HG03571 (cell line): ENCODE results near the gene ASTN2.
"Not testable (repeated sequence)": the region's sequence is repeated elsewhere in the genome, so short reads cannot be mapped to it uniquely, and the experiment has no call there.

ENCODE experiments used
- ATAC-seq: cut with Tn5 transposase; IDR thresholded peaks from one replicate; pipeline ENCODE4 v1.9.1; 2021; ENCODE audit not compliant: unreplicated experiment

ASTN2 gene

GRCh38 chr9:116935149-116935897, 479.5 kb downstream of the ASTN2 start:
- no peak for ATAC-seq

GRCh38 chr9:116934131-116934530, 480.7 kb downstream of the ASTN2 start:
- no peak for ATAC-seq

GRCh38 chr9:116933251-116933650, 481.6 kb downstream of the ASTN2 start:
- no peak for ATAC-seq

- no peak for ATAC-seq
Measured at GRCh38 chr9:116929621-116930020, 485.2 kb downstream of the ASTN2 start.

GRCh38 chr9:116928884-116929283, 486.0 kb downstream of the ASTN2 start:
- ATAC-seq, result no peak

GRCh38 chr9:116928289-116928688, 486.6 kb downstream of the ASTN2 start:
- no peak for ATAC-seq

- ATAC-seq, result no peak
Measured at GRCh38 chr9:116927726-116928125, 487.1 kb downstream of the ASTN2 start.

DNA sequence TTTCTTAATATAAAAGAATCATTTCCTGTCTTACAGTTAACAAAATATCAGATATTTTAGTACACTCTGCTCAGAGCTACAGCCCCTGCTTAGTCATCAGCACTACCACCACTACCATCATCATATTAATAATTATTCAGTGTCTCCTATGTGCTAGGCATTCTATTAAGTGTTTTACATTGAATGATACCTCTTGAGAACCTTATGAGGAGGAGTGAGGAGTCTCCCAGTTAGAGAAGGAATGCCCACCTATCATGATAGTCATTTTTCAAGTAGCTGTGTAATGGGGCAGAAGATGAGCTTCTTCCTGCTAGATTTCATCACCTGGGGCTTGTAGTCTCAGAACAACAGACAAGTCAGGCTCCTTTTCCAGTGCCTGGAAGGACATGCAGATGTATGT, 489.7 kb downstream of the ASTN2 start:
- ATAC-seq, result no peak

- no peak for ATAC-seq
Measured at GRCh38 chr9:116924462-116925110, 490.3 kb downstream of the ASTN2 start.

DNA sequence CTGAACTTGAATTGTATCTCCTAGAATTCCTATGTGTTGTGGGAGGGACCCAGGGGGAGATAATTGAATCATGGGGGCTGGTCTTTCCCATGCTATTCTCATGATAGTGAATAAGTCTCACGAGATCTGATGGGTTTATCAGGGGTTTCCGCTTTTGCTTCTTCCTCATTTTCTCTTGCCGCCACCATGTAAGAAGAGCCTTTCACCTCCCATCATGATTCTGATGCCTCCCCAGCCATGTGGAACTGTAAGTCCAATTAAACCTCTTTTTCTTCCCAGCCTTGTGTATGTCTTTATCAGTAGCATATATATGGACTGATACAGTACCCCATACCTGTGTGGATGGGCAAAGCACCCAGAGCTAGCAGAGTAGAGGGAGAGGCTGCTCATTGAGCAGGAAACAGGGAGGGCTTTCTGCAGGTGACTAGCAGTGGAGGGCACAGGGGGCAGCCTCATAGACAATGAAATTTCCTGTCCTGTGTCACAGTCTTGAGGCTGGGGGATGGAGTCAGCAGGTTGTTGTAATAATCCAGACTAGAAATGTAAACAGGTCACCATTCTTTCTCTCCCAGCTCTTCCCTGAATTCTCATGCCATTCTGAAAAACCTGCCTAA, 496.9 kb downstream of the ASTN2 start:
- ATAC-seq, result not testable (repeated sequence)

GRCh38 chr9:116913536-116913935, 501.3 kb downstream of the ASTN2 start:
- ATAC-seq, result no peak

GRCh38 chr9:116910201-116910600, 504.7 kb downstream of the ASTN2 start:
- no peak for ATAC-seq

DNA sequence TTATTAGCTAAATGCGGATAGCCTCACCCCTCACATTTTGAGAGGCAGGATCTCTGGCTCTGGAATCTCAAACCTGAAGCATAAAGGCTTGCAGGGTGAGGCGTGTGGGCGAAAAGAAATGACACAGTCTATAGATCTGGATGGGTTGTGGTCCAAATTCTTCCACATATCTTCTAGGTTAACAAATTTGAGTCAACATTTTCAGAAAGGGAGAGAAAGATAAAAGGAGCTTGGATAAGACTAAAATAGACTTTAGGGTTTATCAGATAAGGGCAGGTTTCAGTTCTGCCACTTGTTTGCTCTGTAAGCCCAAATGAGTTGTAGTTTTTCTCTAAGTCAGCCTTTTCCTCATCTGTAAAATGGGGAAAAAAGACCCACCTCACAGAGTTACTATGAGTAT, 506.9 kb downstream of the ASTN2 start:
- no peak for ATAC-seq

GRCh38 chr9:116905171-116905588, 509.7 kb downstream of the ASTN2 start:
- ATAC-seq, result no peak

DNA sequence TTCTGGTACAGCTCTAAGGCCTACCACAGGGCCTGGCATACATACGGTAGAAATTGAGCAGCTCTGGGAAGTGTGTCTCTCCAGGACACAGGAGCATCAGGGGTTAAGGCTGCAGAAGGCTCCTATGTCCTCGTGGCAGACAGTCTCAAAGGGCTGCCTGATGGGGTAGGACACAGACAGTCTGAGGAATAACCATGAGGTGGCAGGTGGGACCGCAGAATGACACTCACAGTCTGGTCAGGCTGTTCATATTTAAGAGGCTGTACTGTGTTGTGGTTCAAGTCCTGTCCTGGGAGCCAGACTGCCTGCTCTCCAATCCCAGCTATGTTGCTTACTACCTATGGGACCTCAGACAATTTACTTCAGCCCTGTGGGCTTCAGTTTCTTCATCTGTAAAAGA, 510.7 kb downstream of the ASTN2 start:
- no peak for ATAC-seq

GRCh38 chr9:116901260-116901659, 513.6 kb downstream of the ASTN2 start:
- ATAC-seq, result no peak

GRCh38 chr9:116900543-116900942, 514.3 kb downstream of the ASTN2 start:
- no peak for ATAC-seq

- ATAC-seq, result no peak
Measured at GRCh38 chr9:116900007-116900367, 514.9 kb downstream of the ASTN2 start.

GRCh38 chr9:116899337-116900006, 515.4 kb downstream of the ASTN2 start:
- ATAC-seq, result no peak

- ATAC-seq, result not testable (repeated sequence)
Measured at GRCh38 chr9:116898131-116898530, 516.7 kb downstream of the ASTN2 start.

DNA sequence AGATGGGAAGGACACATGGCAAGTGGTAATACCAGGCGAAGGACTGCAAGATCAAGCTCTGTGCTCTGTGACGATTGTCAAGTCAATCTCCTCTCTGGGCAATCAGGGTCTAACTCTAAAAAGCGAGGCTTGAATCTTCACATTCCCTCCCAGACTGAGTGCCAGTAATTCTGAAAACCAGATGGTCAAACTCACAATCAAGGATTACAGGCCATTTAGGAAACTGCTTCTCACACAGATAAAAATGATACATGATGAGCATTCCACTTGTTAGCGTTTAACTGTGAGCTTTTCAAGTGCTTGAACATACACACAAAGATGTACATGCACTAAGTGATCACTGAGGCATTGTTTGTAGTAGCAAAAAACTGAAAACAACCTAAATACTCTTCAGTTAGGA, 517.7 kb downstream of the ASTN2 start:
- no peak for ATAC-seq

- ATAC-seq, result no peak
Measured at GRCh38 chr9:116895961-116896360, 518.9 kb downstream of the ASTN2 start.
